Astrocyte (in vitro differentiated cells and primary cell): ENCODE measurements around the gene PHKG2. TPM values are rescaled to one million over a fixed set of nuclear protein-coding genes. Genes with fewer than 3 reads are reported as not detected.

ENCODE experiments used
- DNase-seq: peaks from one replicate; pipeline ENCODE4 v3.0.0-alpha.2; 2010; ENCODE audit warnings: low read depth
- FAIRE-seq: peaks from 2 replicates; lab custom pipeline; 2011; peaks lifted over from hg19 to GRCh38; lab: Jason Lieb, UNC
- H2AFZ ChIP-seq: 2 replicates; pipeline ENCODE4 v1.6.0; 2012; ENCODE audit warnings: low read depth, low read length, inconsistent platforms
- H3K27ac ChIP-seq: 2 replicates; pipeline ENCODE4 v1.5.1; 2011; ENCODE audit warnings: low read depth, low read length, inconsistent platforms
- H3K27me3 ChIP-seq: 2 replicates; pipeline ENCODE4 v1.6.0; 2011; ENCODE audit warnings: low read length, inconsistent platforms; ENCODE audit not compliant: insufficient read depth
- H3K36me3 ChIP-seq: 2 replicates; pipeline ENCODE4 v1.5.1; 2011; ENCODE audit warnings: low read length, inconsistent platforms; ENCODE audit not compliant: insufficient read depth
- H3K4me1 ChIP-seq: 2 replicates; pipeline ENCODE4 v1.5.1; 2011; ENCODE audit warnings: low read length, inconsistent platforms; ENCODE audit not compliant: insufficient read depth
- H3K4me2 ChIP-seq: 2 replicates; pipeline ENCODE4 v1.6.0; 2012; ENCODE audit warnings: low read length, inconsistent platforms
- H3K4me3 ChIP-seq: 2 replicates; pipeline ENCODE4 v1.5.1; 2011; ENCODE audit warnings: low read depth, mild to moderate bottlenecking, low read length, inconsistent platforms; ENCODE audit not compliant: insufficient read depth
- H3K79me2 ChIP-seq: 2 replicates; pipeline ENCODE4 v1.6.0; 2012; ENCODE audit warnings: mild to moderate bottlenecking, low read length, inconsistent platforms; ENCODE audit not compliant: insufficient read depth
- H3K9ac ChIP-seq: 2 replicates; pipeline ENCODE4 v1.6.0; 2012; ENCODE audit warnings: mild to moderate bottlenecking, low read length, inconsistent platforms
- H3K9me3 ChIP-seq: 2 replicates; pipeline ENCODE4 v1.5.1; 2012; ENCODE audit warnings: low read depth, mild to moderate bottlenecking, low read length, inconsistent platforms; ENCODE audit not compliant: insufficient read depth
- H4K20me1 ChIP-seq: 2 replicates; pipeline ENCODE4 v1.6.0; 2012; ENCODE audit warnings: low read length, inconsistent platforms; ENCODE audit not compliant: insufficient read depth
- H3K27ac Mint-ChIP-seq: one replicate; pipeline ENCODE4 v1.8.0; 2021; ENCODE audit warnings: mild to moderate bottlenecking, mixed read lengths; ENCODE audit not compliant: unreplicated experiment
- H3K27me3 Mint-ChIP-seq: one replicate; pipeline ENCODE4 v1.8.0; 2021; ENCODE audit warnings: low read depth, mixed read lengths; ENCODE audit not compliant: unreplicated experiment
- H3K36me3 Mint-ChIP-seq: one replicate; pipeline ENCODE4 v1.8.0; 2021; ENCODE audit warnings: low read depth, mixed read lengths; ENCODE audit not compliant: unreplicated experiment
- H3K4me1 Mint-ChIP-seq: one replicate; pipeline ENCODE4 v1.8.0; 2021; ENCODE audit warnings: low read depth, mixed read lengths; ENCODE audit not compliant: unreplicated experiment
- H3K4me3 Mint-ChIP-seq: one replicate; pipeline ENCODE4 v1.8.0; 2021; ENCODE audit warnings: mild to moderate bottlenecking, moderate library complexity, mixed read lengths; ENCODE audit not compliant: unreplicated experiment
- H3K9me3 Mint-ChIP-seq: one replicate; pipeline ENCODE4 v1.8.0; 2021; ENCODE audit warnings: mild to moderate bottlenecking, mixed read lengths; ENCODE audit not compliant: unreplicated experiment
- EZH2 ChIP-seq: IDR thresholded peaks from 2 replicates; pipeline ENCODE4 v1.6.1; 2012; ENCODE audit warnings: mild to moderate bottlenecking, low read length, inconsistent platforms; ENCODE audit not compliant: insufficient read depth
- total RNA-seq: library from RNA; stranded (reverse); gene quantifications from 2 replicates; pipeline ENCODE4 v1.2.1, GENCODE V29; 2021
- TF ChIP-seq, protein P1 (sequence below): IDR thresholded peaks from 2 replicates; pipeline ENCODE4 v1.5.1; 2011; ENCODE audit warnings: low read depth, mild to moderate bottlenecking, inconsistent platforms, low read length, moderate library complexity; ENCODE audit not compliant: insufficient read depth

Gene PHKG2
- total RNA-seq, 1 donor from 2014 or later: 34.2 TPM

DNA sequence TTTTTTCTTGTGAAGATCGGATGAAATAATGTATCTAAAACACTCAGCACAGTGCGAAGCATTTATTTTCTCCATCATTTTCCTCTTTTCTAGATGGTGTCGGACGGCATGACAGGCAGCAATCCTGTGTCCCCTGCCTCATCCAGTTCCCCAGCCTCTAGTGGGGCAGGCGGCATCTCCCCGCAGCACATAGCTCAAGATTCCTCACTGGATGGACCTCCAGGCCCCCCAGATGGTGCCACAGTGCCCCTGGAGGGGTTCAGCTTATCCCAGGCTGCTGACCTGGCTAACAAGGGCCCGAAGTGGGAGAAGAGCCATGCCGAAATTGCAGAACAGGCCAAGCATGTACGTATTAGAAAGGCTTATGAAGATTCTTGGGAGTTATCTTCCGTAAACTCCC, 44.3 kb upstream of the PHKG2 start:
- Mint-ChIP-seq H3K27me3 (no peaks in the 10 kb centered on the region), H3K27ac (no peak overlapping the region), H3K4me1 (peaks cover 12% of the 10 kb centered on the region), H3K9me3 (no peaks in the 10 kb centered on the region), H3K36me3 (peaks cover 13% of the 10 kb centered on the region), H3K4me3 (no peak overlapping the region)
- no peak for DNase-seq
- peaks cover 59% of the 10 kb centered on the region for H3K79me2 ChIP-seq
- no peak overlapping the region for H3K27ac ChIP-seq
- H3K4me3 ChIP-seq: no peak overlapping the region
- no peak for FAIRE-seq
- peaks cover 16% of the 10 kb centered on the region for H3K4me1 ChIP-seq
- H2AFZ ChIP-seq: no peak overlapping the region
- H3K9me3 ChIP-seq: no peaks in the 10 kb centered on the region
- TF ChIP-seq EZH2: no peak
- TF ChIP-seq, protein P1, sequence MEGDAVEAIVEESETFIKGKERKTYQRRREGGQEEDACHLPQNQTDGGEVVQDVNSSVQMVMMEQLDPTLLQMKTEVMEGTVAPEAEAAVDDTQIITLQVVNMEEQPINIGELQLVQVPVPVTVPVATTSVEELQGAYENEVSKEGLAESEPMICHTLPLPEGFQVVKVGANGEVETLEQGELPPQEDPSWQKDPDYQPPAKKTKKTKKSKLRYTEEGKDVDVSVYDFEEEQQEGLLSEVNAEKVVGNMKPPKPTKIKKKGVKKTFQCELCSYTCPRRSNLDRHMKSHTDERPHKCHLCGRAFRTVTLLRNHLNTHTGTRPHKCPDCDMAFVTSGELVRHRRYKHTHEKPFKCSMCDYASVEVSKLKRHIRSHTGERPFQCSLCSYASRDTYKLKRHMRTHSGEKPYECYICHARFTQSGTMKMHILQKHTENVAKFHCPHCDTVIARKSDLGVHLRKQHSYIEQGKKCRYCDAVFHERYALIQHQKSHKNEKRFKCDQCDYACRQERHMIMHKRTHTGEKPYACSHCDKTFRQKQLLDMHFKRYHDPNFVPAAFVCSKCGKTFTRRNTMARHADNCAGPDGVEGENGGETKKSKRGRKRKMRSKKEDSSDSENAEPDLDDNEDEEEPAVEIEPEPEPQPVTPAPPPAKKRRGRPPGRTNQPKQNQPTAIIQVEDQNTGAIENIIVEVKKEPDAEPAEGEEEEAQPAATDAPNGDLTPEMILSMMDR: no peak
- H3K36me3 ChIP-seq: peaks cover 57% of the 10 kb centered on the region
- no peak overlapping the region for H3K9ac ChIP-seq
- H4K20me1 ChIP-seq: peaks cover 61% of the 10 kb centered on the region
- H3K4me2 ChIP-seq: no peak overlapping the region
- no peaks in the 10 kb centered on the region for H3K27me3 ChIP-seq

DNA sequence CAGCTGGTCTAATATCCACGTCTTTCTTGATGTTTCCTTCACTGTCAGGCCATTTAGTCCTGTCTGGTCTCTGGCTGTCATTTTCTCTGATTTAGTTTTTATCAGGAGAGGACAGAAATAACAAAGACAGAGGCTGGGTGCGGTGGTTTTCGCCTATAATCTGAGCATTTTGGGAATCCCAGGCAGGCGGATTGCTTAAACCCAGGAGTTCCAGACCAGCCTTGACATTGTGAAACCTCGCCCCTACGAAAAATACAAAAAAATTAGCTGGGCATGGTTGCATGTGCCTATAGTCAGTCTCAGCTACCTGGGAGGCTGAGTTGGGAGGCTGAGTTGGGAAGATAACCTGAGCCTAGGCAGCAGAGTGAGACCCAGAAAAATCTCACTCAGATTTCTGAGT, 42.2 kb upstream of the PHKG2 start:
- no peaks in the 10 kb centered on the region for H3K27me3 ChIP-seq
- Mint-ChIP-seq H3K4me3 (no peak overlapping the region), H3K27ac (no peak overlapping the region), H3K9me3 (no peaks in the 10 kb centered on the region), H3K36me3 (peaks cover 24% of the 10 kb centered on the region), H3K4me1 (peaks cover 3% of the 10 kb centered on the region), H3K27me3 (no peaks in the 10 kb centered on the region)
- FAIRE-seq: no peak
- H3K9ac ChIP-seq: no peak overlapping the region
- peaks cover 64% of the 10 kb centered on the region for H4K20me1 ChIP-seq
- H3K27ac ChIP-seq: no peak overlapping the region
- H3K9me3 ChIP-seq: no peaks in the 10 kb centered on the region
- no peak overlapping the region for H3K4me3 ChIP-seq
- no peak for DNase-seq
- H3K79me2 ChIP-seq: peaks cover 38% of the 10 kb centered on the region
- peaks cover 1% of the 10 kb centered on the region for H3K4me1 ChIP-seq
- peaks cover 73% of the 10 kb centered on the region for H3K36me3 ChIP-seq
- no peak overlapping the region for H2AFZ ChIP-seq
- no peak overlapping the region for H3K4me2 ChIP-seq
- TF ChIP-seq, protein P1: no peak
- no peak for TF ChIP-seq EZH2

DNA sequence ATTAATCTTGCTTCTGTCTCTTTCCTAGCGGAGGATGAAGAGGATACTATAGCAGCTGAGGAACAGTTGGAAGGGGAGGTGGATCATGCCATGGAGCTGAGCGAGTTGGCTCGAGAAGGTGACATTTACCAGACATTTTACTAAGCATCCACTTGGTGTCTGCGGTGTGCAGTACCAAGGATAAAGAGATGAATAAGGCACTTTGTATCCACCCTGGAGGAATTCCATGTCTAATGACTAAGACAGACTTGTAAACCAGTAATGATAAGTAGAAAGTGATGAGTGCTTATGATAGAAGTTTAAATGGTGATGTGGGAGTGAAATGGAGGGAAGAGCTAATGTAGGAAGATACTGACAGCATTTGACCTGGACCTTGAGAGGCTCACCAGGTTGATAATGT, 37.3 kb upstream of the PHKG2 start:
- Mint-ChIP-seq H3K36me3 (peaks cover 47% of the 10 kb centered on the region), H3K27me3 (no peaks in the 10 kb centered on the region), H3K4me3 (no peak overlapping the region), H3K4me1 (peaks cover 13% of the 10 kb centered on the region), H3K27ac (no peak overlapping the region), H3K9me3 (no peaks in the 10 kb centered on the region)
- no peak overlapping the region for H3K4me3 ChIP-seq
- peaks cover 24% of the 10 kb centered on the region for H3K79me2 ChIP-seq
- TF ChIP-seq, protein P1: no peak
- TF ChIP-seq EZH2: no peak
- peaks cover 84% of the 10 kb centered on the region for H3K36me3 ChIP-seq
- H3K9ac ChIP-seq: no peak overlapping the region
- no peak for FAIRE-seq
- H3K4me2 ChIP-seq: no peak overlapping the region
- peak; percentile 43 for DNase-seq
- H3K4me1 ChIP-seq: peaks cover 12% of the 10 kb centered on the region
- H3K27ac ChIP-seq: no peak overlapping the region
- no peak overlapping the region for H2AFZ ChIP-seq
- no peaks in the 10 kb centered on the region for H3K9me3 ChIP-seq
- H4K20me1 ChIP-seq: peaks cover 63% of the 10 kb centered on the region
- no peaks in the 10 kb centered on the region for H3K27me3 ChIP-seq
